ENCODE results near the gene CLNK.

CLNK gene

DNA sequence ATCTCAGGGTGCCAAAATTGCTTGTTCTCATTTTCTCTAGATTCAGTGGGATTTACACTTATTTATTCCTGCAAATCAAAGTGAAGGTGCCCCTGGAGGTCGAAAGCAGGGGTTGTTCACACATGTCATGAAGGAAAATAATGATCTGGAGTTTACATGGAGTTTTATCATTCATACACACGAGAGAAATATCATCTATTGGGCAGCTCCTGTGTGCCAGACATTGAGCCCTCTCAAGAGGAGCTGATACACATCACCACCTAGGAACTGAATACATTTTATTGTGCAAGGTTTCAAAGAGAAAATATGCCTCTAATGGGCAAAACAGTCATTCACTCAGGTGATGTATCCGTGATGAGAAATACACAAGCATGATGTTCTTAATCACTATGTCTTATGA lies 23.5 kb downstream of the CLNK start:
- no peak for DNase-seq (ENCODE audit: low read depth)
- H3K4me3 ChIP-seq (ENCODE audit: control insufficient read depth, low read depth, low read length), result no peak overlapping the region
- TF ChIP-seq, protein P1, sequence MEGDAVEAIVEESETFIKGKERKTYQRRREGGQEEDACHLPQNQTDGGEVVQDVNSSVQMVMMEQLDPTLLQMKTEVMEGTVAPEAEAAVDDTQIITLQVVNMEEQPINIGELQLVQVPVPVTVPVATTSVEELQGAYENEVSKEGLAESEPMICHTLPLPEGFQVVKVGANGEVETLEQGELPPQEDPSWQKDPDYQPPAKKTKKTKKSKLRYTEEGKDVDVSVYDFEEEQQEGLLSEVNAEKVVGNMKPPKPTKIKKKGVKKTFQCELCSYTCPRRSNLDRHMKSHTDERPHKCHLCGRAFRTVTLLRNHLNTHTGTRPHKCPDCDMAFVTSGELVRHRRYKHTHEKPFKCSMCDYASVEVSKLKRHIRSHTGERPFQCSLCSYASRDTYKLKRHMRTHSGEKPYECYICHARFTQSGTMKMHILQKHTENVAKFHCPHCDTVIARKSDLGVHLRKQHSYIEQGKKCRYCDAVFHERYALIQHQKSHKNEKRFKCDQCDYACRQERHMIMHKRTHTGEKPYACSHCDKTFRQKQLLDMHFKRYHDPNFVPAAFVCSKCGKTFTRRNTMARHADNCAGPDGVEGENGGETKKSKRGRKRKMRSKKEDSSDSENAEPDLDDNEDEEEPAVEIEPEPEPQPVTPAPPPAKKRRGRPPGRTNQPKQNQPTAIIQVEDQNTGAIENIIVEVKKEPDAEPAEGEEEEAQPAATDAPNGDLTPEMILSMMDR (conservative IDR thresholded peaks at IDR 0.05; ENCODE audit: control insufficient read depth, insufficient read depth, low read depth, low read length), result no peak

GRCh38 chr4:10659251-10659650 lies 25.3 kb downstream of the CLNK start:
- TF ChIP-seq, protein P1 (conservative IDR thresholded peaks at IDR 0.05; ENCODE audit: control insufficient read depth, insufficient read depth, low read depth, low read length), result no peak

DNA sequence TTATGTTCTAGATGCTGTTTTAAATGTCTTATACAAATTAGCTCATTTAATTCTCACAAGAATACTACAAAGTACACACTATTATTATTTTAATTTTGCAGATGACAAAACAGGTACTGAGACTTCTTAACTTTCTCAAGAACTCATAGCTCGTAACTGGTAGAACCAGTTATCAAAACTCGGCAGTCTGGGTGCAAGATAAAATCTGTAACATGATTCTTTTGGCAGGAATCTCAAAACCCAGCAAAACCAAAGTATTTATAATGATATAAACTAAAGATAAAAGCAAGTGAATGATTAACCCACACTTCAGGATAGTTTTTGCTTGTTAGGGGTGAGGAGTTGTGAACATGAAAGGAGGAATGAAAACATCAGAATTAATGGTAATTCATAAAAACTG lies 27.6 kb downstream of the CLNK start:
- TF ChIP-seq, protein P1 (conservative IDR thresholded peaks at IDR 0.05; ENCODE audit: control insufficient read depth, insufficient read depth, low read depth, low read length), result no peak
- no peak for DNase-seq (ENCODE audit: low read depth)
- H3K4me3 ChIP-seq (ENCODE audit: control insufficient read depth, low read depth, low read length), result no peak overlapping the region

More at GRCh38 chr4:10659251-10659650, 25.3 kb downstream of the CLNK start:
- H3K4me3 ChIP-seq (ENCODE audit: control insufficient read depth, low read depth, low read length), result no peak overlapping the region
- DNase-seq (ENCODE audit: low read depth), result no peak

DNA sequence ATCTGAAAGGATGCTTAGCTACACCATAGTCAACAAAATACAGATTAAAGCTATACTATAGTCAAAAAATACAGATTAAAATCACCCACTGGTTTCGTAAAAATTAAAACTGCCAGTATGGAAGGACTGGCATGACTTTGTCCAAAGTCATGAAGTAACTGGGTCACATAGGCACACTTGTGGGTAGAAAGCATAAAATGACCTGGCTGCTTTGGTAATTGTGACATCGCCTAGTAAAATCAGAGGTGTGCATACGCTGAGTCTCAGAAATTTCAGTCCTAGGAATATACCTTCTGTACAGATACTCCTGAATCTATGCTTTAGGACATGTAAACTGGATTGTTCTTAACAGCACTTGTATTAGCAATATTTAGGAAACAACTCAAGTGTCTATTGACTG lies 28.1 kb downstream of the CLNK start:
- no peak for DNase-seq (ENCODE audit: low read depth)
- no peak overlapping the region for H3K4me3 ChIP-seq (ENCODE audit: control insufficient read depth, low read depth, low read length)
- TF ChIP-seq, protein P1 (conservative IDR thresholded peaks at IDR 0.05; ENCODE audit: control insufficient read depth, insufficient read depth, low read depth, low read length), result no peak

- no peak overlapping the region for H3K4me3 ChIP-seq (ENCODE audit: control insufficient read depth, low read depth, low read length)
- TF ChIP-seq, protein P1 (conservative IDR thresholded peaks at IDR 0.05; ENCODE audit: control insufficient read depth, insufficient read depth, low read depth, low read length), result no peak
- DNase-seq (ENCODE audit: low read depth), result peak; percentile 82
Measured at GRCh38 chr4:10655968-10656367, 28.6 kb downstream of the CLNK start.

DNA sequence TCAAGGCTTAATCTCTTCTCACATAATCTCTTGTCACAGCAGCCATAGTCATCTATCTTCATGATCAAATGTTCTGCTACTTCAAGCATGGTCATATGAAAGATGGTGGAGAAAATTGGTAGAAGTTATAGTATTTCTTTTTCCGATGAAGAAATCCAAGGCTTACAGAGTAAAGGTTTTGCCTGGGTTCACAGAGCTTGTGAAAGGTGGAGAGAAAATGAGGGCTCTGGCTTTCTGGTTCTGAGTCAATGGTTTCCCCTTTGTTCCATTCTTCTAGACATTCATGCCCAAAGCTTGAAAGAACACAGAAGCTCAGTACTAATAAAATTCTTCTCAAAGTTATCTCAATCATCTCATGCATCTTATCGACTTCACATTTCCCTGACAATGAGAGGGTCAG lies 36.1 kb downstream of the CLNK start:
- H3K4me3 ChIP-seq (ENCODE audit: control insufficient read depth, low read depth, low read length), result no peak overlapping the region
- no peak for DNase-seq (ENCODE audit: low read depth)
- TF ChIP-seq, protein P1 (conservative IDR thresholded peaks at IDR 0.05; ENCODE audit: control insufficient read depth, insufficient read depth, low read depth, low read length), result no peak

DNA sequence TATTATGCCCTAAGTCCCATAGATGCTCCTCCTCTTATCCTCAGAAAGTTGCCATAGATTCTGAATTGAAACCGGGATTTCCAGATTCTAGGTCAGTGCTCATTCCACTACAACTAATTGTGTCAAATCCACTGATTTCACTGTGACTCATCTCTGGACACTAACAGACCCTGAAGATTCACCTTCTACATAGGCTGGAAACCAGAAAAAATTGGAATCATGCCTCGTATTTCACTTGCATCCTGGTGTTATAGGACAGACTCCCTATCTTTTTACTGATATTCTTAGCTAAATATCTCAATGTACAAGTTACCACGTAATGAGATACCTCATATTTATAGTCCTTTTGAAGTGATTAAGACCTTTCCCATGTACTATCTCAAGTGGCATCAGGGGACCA lies 36.7 kb downstream of the CLNK start:
- peak; percentile 53 for DNase-seq (ENCODE audit: low read depth)
- H3K4me3 ChIP-seq (ENCODE audit: control insufficient read depth, low read depth, low read length), result no peak overlapping the region
- TF ChIP-seq, protein P1 (conservative IDR thresholded peaks at IDR 0.05; ENCODE audit: control insufficient read depth, insufficient read depth, low read depth, low read length), result no peak
